Heart left ventricle (tissue), 16 donors: ENCODE data around the gene KCNMA1. TPM values are rescaled to one million over a fixed set of nuclear protein-coding genes. Genes with fewer than 3 reads are reported as not detected.

ENCODE experiments used
- ATAC-seq, 4 donors: fragments of 200-7000 bp; cut with Tn5 transposase; one replicate each; pipeline ENCODE4 v1.9.1; 2020 to 2022; ENCODE audit warnings: moderate library complexity in 4 of 4, mild to moderate bottlenecking in 3 of 4, moderate number of reproducible peaks in 1 of 4
- DNase-seq, 5 donors: peaks; one replicate each; pipeline ENCODE4 v3.0.0-alpha.2; 2020
- H3K27ac ChIP-seq, 12 donors: fragments of 200-600 bp; sonication (generic) in 4 of 12; one replicate each; pipeline versions ENCODE4 v1.5.0 to v1.8.0; 2016 to 2022; ENCODE audit warnings: mild to moderate bottlenecking in 2 of 12
- H3K27me3 ChIP-seq, 9 donors: fragments of 200-600 bp; sonication (generic) in 2 of 9; one replicate each; pipeline versions ENCODE4 v1.5.1 to v1.8.0; 2016 to 2022; ENCODE audit warnings: mild to moderate bottlenecking in 3 of 9
- H3K36me3 ChIP-seq, 9 donors: fragments of 200-600 bp; sonication (generic) in 2 of 9; one replicate each; pipeline versions ENCODE4 v1.5.0 to v1.8.0; 2018 to 2022; ENCODE audit warnings: mild to moderate bottlenecking in 2 of 9
- H3K4me1 ChIP-seq, 12 donors: fragments of 200-600 bp; sonication (generic) in 4 of 12; one replicate each; pipeline versions ENCODE4 v1.5.0 to v1.8.0; 2016 to 2022; ENCODE audit warnings: mild to moderate bottlenecking in 3 of 12
- H3K4me3 ChIP-seq, 12 donors: fragments of 200-600 bp; sonication (generic) in 4 of 12; one replicate each; pipeline versions ENCODE4 v1.5.0 to v1.8.0; 2017 to 2022; ENCODE audit warnings: mild to moderate bottlenecking in 9 of 12, moderate library complexity in 4 of 12
- H3K9me3 ChIP-seq, 12 donors: fragments of 200-600 bp; sonication (generic) in 4 of 12; one replicate each; pipeline versions ENCODE4 v1.5.0 to v1.8.0; 2016 to 2022; ENCODE audit warnings: mild to moderate bottlenecking in 1 of 12
- CTCF ChIP-seq, 12 donors: fragments of 200-600 bp; sonication (generic) in 4 of 12; IDR thresholded peaks; one replicate each; pipeline versions ENCODE4 v1.5.0 to v1.8.0; 2018 to 2022; ENCODE audit warnings: antibody characterized with exemption in 12 of 12, mild to moderate bottlenecking in 5 of 12
- POLR2A ChIP-seq, 2 donors: fragments of 450-650 bp; IDR thresholded peaks; one replicate each; pipeline ENCODE4 v1.6.1; 2017; ENCODE audit warnings: antibody characterized with exemption in 2 of 2, mild to moderate bottlenecking in 2 of 2, moderate library complexity in 2 of 2
- WGBS, 4 donors: extraction: QIAGEN DNeasy Blood & Tissue Kit in 2 of 4; methylation state at CpG; one replicate each; pipeline versions ENCODE4 v1.1.5 to v1.1.7; 2013 to 2018; 5-methylcytosine and 5-hydroxymethylcytosine counted together
- intact Hi-C, 10 donors: fragments of 100-400 bp; cut with DNase I; formaldehyde crosslinking; loops; one replicate each; pipeline versions ENCODE4 v1.11.1 to v1.14.2; 2022
- polyA plus RNA-seq, 2 donors: library from polyadenylated mRNA; stranded (reverse); fragments of 200-250 nt; gene quantifications; one replicate each; pipeline ENCODE4 v1.2.3, GENCODE V29; 2013
- total RNA-seq, 9 donors: library from RNA; depleted of rRNA in 2 of 9; stranded (reverse); fragments of >200 nt in 2 of 9; fragmentation: NEBNext Ultra II Directional in 3 of 9; extraction: Animal tissue kit (Norgen Biotek cat#: 25700) in 3 of 9; gene quantifications; one replicate each; pipeline versions ENCODE4 v1.1.0 to v1.2.4, GENCODE V29; 2016 to 2023
- donor health status: ischemic (EF 13 %, LVEDD 7.1; RV severe dilation, severe dysfunction).
- donor health status: healthy with polysubstance abuse.
- donor health status: DM: no; HTN: yes; CAD: no.
- donor health status: DM: no; HTN: no; CAD: no.
- donor health status: ischemic (EF 25% LVEDD 6.9; RV normal size, moderate dysfunction).
- donor health status: ischemic (EF 25% LVEDD 5.7; RV mildly dilated, moderate dysfunction).
- donor health status: healthy.
- donor health status: DM: yes; HTN: yes; CAD: no.
- donor health status: ischemic (EF 35%, LVEDD 5.7; RV mildly dilated, moderate dysfunction).
- donor health status: nonischemic (EF 11% LVEDD 7.7; RV severe dilation, severe dysfunction).
- donor health status: DM: yes; HTN: yes; CAD: no.
- donor health status: PGD.
- donor health status: ischemic (EF 29% LVEDD 5.4; RV normal size, mild dysfunction).
- donor health status: nonischemic (EF 23%, LVEDD 6.1; RV moderate dilation, normal function).

KCNMA1 gene
- total and polyA plus RNA-seq, 11 donors = 0.39 to 8.7 (median 1.7) TPM

- Histone ChIP-seq H3K4me1 (peaks cover 0 to 4% (median 0%) of the 10 kb centered on the region in 12 donors), H3K9me3 (no peaks in the 10 kb centered on the region), H3K27ac (peak overlapping the region in 1 of 12 donors; percentile 51), H3K27me3 (peaks cover 0 to 11% (median 4%) of the 10 kb centered on the region in 9 donors), H3K4me3 (no peak overlapping the region), H3K36me3 (no peaks in the 10 kb centered on the region)
- no peak for TF ChIP-seq POLR2A (IDR thresholded peaks at IDR 0.05)
- intact Hi-C loops = loop anchor here in 1 of 10 donors (2.0 kb wide), 1 partner anchor 549 kb away; no protein-coding TSS in a partner anchor
- WGBS, 4 donors = 34 to 44% (median 40%) methylated on average over 4 of the region's 4 CpGs
- peak in 3 of 4 donors; percentile 50 to 78 (median 65) for ATAC-seq
- no peak for DNase-seq
Measured at GRCh38 chr10:77163670-77164348, 473.8 kb downstream of the KCNMA1 start.

GRCh38 chr10:77162697-77163096 lies 474.9 kb downstream of the KCNMA1 start:
- Histone ChIP-seq H3K4me3 (no peak overlapping the region), H3K36me3 (no peaks in the 10 kb centered on the region), H3K9me3 (no peaks in the 10 kb centered on the region), H3K4me1 (peaks cover 0 to 4% (median 0%) of the 10 kb centered on the region in 12 donors), H3K27ac (no peak overlapping the region), H3K27me3 (peaks cover 0 to 11% (median 4%) of the 10 kb centered on the region in 9 donors)
- TF ChIP-seq CTCF (IDR thresholded peaks at IDR 0.05) = no peak
- TF ChIP-seq POLR2A (IDR thresholded peaks at IDR 0.05) = no peak
- ATAC-seq (no peak), DNase-seq (no peak)
- intact Hi-C loops = no loop called here
- 81 to 91% (median 87%) methylated on average over 4 of the region's 4 CpGs for WGBS, 4 donors

GRCh38 chr10:77160679-77161078 lies 476.9 kb downstream of the KCNMA1 start:
- TF ChIP-seq POLR2A (IDR thresholded peaks at IDR 0.05) (no peak), CTCF (IDR thresholded peaks at IDR 0.05) (no peak)
- 81 to 87% (median 84%) methylated on average over 1 of the region's 1 CpG for WGBS, 4 donors
- H3K27ac ChIP-seq = no peak overlapping the region
- H3K4me1 ChIP-seq = peaks cover 0 to 18% (median 0%) of the 10 kb centered on the region in 12 donors
- ATAC-seq (no peak), DNase-seq (no peak)
- H3K4me3 ChIP-seq = no peak overlapping the region
- no peaks in the 10 kb centered on the region for H3K9me3 ChIP-seq
- intact Hi-C loops = no loop called here
- peaks cover 0 to 11% (median 3%) of the 10 kb centered on the region in 9 donors for H3K27me3 ChIP-seq
- H3K36me3 ChIP-seq = no peaks in the 10 kb centered on the region

GRCh38 chr10:77159538-77160110 lies 478.0 kb downstream of the KCNMA1 start:
- H3K4me3 ChIP-seq = no peak overlapping the region
- peaks cover 0 to 18% (median 0%) of the 10 kb centered on the region in 12 donors for H3K4me1 ChIP-seq
- DNase-seq = no peak
- ATAC-seq = no peak
- no peak overlapping the region for H3K27ac ChIP-seq
- H3K36me3 ChIP-seq = no peaks in the 10 kb centered on the region
- H3K9me3 ChIP-seq = no peaks in the 10 kb centered on the region
- intact Hi-C loops = no loop called here
- TF ChIP-seq CTCF (IDR thresholded peaks at IDR 0.05) = no peak
- TF ChIP-seq POLR2A (IDR thresholded peaks at IDR 0.05) = no peak
- WGBS, 4 donors = 56 to 79% (median 70%) methylated on average over 2 of the region's 2 CpGs
- peaks cover 0 to 4% (median 0%) of the 10 kb centered on the region in 9 donors for H3K27me3 ChIP-seq
